GM12873 (cell line): ENCODE results near the gene INTS14.

Experiments
- CTCF ChIP-seq: IDR thresholded peaks from 2 replicates; pipeline ENCODE4 v1.5.1; 2012; ENCODE audit warnings: low read depth, mild to moderate bottlenecking, moderate library complexity, low read length, control low read depth; ENCODE audit not compliant: insufficient read depth; ENCODE audit errors: missing control alignments

The INTS14 gene

GRCh38 chr15:65610871-65611718 is at the start of gene INTS14:
INTS14 (minus strand) TSS chr15:65611131; CDS start chr15:65607380, 3,751 bp downstream.
- peak; percentile 72 for TF ChIP-seq CTCF

- TF ChIP-seq CTCF: no peak
Measured at GRCh38 chr15:65659502-65660052, 48.6 kb upstream of the INTS14 start.

GRCh38 chr15:65655457-65655856 is 44.5 kb upstream of the INTS14 start:
- no peak for TF ChIP-seq CTCF

- TF ChIP-seq CTCF: no peak
Measured at GRCh38 chr15:65655026-65655425, 44.1 kb upstream of the INTS14 start.

GRCh38 chr15:65653801-65654521 is 43.0 kb upstream of the INTS14 start:
- TF ChIP-seq CTCF: no peak

- TF ChIP-seq CTCF: no peak
Measured at GRCh38 chr15:65653341-65653740, 42.4 kb upstream of the INTS14 start.
